GM12873 (cell line): Measurements from ENCODE around the gene SS18L1.

Experiments used
- CTCF ChIP-seq: IDR thresholded peaks from 2 replicates; pipeline ENCODE4 v1.5.1; 2012; ENCODE audit warnings: low read depth, mild to moderate bottlenecking, moderate library complexity, low read length, control low read depth; ENCODE audit not compliant: insufficient read depth; ENCODE audit errors: missing control alignments

The SS18L1 gene

GRCh38 chr20:62222266-62222850, 78.8 kb downstream of the SS18L1 start:
- TF ChIP-seq CTCF = no peak

- no peak for TF ChIP-seq CTCF
These were observed 79.4 kb downstream of the SS18L1 start for GRCh38 chr20:62222972-62223371.

GRCh38 chr20:62223571-62223970, 80.0 kb downstream of the SS18L1 start:
- TF ChIP-seq CTCF = no peak

DNA sequence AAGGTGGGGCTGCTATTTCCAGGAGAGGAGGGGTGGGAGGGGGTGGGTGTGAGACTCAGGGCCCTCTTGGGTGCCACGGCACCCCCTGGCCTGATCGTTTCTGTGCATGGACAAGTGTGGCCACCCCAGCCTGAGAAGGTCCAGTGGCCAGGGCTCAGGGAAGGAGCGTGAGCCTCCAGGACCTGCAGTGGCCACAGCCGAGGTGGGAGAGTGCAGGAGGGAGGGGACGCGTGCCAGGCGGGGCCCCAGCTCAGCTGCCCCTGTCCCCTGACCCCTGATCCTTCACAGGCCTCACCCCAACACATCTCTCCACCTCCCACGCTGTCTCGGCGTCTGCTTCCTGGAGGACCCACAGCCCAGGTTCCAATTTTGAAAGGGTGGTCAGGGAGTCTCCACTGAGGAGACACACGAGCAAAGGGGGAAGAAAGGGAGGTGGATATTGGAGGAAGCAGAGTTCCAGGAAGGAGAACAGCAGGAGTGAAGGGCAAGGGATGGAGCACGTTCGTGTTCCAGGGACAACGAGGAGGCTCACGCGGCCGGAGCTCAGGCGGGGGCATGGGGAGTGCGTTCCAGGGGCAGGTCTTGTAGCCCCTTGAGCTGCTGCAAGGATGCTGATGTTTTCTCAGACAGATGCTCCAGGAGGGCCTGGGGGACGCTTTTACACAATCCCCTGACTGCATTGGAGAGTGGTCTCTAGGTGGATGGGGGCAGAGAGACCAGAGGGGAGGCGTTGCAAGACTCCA, 80.7 kb downstream of the SS18L1 start:
- no peak for TF ChIP-seq CTCF

DNA sequence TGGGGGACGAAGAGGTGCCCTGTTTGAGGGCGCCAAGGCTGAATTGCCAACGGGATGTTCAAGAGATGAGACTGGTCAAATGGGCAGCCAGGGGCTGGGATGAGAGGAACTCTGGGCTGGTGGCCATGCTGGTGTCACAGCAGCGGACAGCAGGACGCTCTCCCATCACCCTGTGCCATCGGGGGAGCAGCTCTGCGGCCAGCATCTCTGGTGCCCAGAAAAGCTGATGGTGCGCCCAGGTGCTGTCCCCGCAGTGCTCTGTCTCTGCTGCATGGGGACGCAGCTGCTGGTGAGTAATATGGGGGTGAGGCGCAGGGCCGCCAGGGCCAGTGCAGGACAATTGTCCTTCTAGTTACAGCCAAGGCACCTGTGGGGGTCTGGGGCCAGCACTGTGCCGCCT, 81.5 kb downstream of the SS18L1 start:
- TF ChIP-seq CTCF = no peak

DNA sequence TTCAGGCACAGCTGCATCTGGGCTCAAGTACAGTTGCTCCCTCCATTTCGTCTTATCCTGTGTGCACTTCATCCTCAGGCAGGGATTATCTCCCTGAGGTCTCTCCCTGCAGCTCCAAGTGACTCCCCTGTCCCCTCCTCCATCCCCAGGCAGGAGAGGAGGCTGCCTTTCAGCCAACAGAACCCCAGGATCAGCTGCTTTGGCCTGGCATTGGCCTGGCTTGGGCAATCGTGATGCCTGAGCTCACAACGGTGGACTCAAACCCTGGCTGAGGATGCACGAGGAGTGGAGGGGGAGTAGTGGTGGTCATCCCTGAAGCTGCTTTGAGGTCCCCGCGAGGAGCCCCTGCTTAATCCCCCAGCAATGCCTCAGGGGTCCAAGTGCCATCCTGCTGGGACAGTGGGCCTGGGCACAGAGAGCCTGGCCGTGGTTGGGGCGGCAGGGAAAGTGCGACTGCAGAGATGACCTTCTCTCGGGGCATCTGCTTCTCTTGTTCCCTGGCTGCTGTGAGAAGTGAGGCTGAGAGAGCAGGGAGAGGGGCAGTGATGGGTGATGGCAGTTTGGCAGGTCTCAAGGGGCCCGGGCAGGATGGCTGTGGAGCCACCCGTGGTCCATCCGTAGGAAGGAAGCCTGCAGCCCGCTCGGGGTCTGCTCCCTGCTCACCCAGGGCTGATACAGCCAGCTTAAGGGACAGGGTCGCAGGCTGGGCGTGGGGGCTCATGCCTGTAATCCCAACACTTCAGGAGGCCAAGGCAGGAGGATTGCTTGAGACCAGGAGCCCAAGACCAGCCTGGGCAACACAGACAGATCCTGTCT, 82.5 kb downstream of the SS18L1 start:
- TF ChIP-seq CTCF = no peak
